Measurements from ENCODE around the gene KRTAP20-2. TPM values are rescaled to one million over a fixed set of nuclear protein-coding genes. Genes with fewer than 3 reads are reported as not detected.

Gene KRTAP20-2
- total RNA-seq, 1 experiment from 2014 or later: not detected

GRCh38 chr21:30684506-30684905 lies 49.5 kb downstream of the KRTAP20-2 start:
- H3K36me3 ChIP-seq (ENCODE audit: insufficient read depth, low read length, poor library complexity, severe bottlenecking): no peaks in the 10 kb centered on the region
- H3K27ac ChIP-seq (ENCODE audit: low read depth, low read length, poor library complexity, severe bottlenecking): no peak overlapping the region
- BruUV-seq (replicated peaks): no TSS peak
- DNase-seq (ENCODE audit: low spot score): no peak
- H3K4me3 ChIP-seq (ENCODE audit: low read depth, low read length, poor library complexity, severe bottlenecking): no peak overlapping the region
- intact Hi-C loops (cut with micrococcal nuclease; ENCODE audit: unreplicated experiment): no loop called here
- no peaks in the 10 kb centered on the region for H3K4me1 ChIP-seq (ENCODE audit: insufficient read depth, low read length, poor library complexity, severe bottlenecking)
- H3K9me3 ChIP-seq (ENCODE audit: low read depth, low read length, poor library complexity, severe bottlenecking): peaks cover 5% of the 10 kb centered on the region
- ChIA-PET POLR2A (ENCODE audit: low non-redundant PET) (no interaction called here), CTCF (no interaction called here)
- TF ChIP-seq EZH2 (IDR thresholded peaks at IDR 0.05; ENCODE audit: borderline replicate concordance, low read depth, low read length, poor library complexity, severe bottlenecking) (no peak), CTCF (conservative IDR thresholded peaks at IDR 0.05; ENCODE audit: low read depth, low read length) (no peak)
- no peaks in the 10 kb centered on the region for H3K27me3 ChIP-seq (replicated peaks; ENCODE audit: insufficient read depth, low read depth, low read length, poor library complexity)

Other genes starting within 250 kb of the KRTAP20-2 start
- gene KRTAP13-1, start 239.2 kb upstream of the KRTAP20-2 start, total RNA-seq (2021): not detected in 2 replicates
- not detected in 2 replicates for gene KRTAP13-3, start 209.3 kb upstream of the KRTAP20-2 start, total RNA-seq (2021)
- not detected in 2 replicates for gene KRTAP13-4, start 205.0 kb upstream of the KRTAP20-2 start, total RNA-seq (2021)
- gene KRTAP15-1, start 194.9 kb upstream of the KRTAP20-2 start, total RNA-seq (2021): not detected in 2 replicates
- gene KRTAP19-1, start 154.8 kb upstream of the KRTAP20-2 start, total RNA-seq (2021): not detected in 2 replicates
- gene KRTAP19-2, start 147.8 kb upstream of the KRTAP20-2 start, total RNA-seq (2021): not detected in 2 replicates
- not detected in 2 replicates for gene KRTAP19-3, start 143.2 kb upstream of the KRTAP20-2 start, total RNA-seq (2021)
- not detected in 2 replicates for gene KRTAP19-4, start 138.0 kb upstream of the KRTAP20-2 start, total RNA-seq (2021)
- not detected in 2 replicates for gene KRTAP19-5, start 133.1 kb upstream of the KRTAP20-2 start, total RNA-seq (2021)
- not detected in 2 replicates for gene KRTAP19-6, start 93.3 kb upstream of the KRTAP20-2 start, total RNA-seq (2021)
- gene KRTAP19-7, start 73.9 kb upstream of the KRTAP20-2 start, total RNA-seq (2021): not detected in 2 replicates
- not detected in 2 replicates for gene KRTAP22-2, start 44.8 kb upstream of the KRTAP20-2 start, total RNA-seq (2021)
- not detected in 2 replicates for gene KRTAP6-3, start 42.8 kb upstream of the KRTAP20-2 start, total RNA-seq (2021)
- not detected in 2 replicates for gene KRTAP6-2, start 36.3 kb upstream of the KRTAP20-2 start, total RNA-seq (2021)
- gene KRTAP22-1, start 34.1 kb upstream of the KRTAP20-2 start, total RNA-seq (2021): not detected in 2 replicates
- not detected in 2 replicates for gene KRTAP6-1, start 21.3 kb upstream of the KRTAP20-2 start, total RNA-seq (2021)
- gene KRTAP20-1, start 18.8 kb upstream of the KRTAP20-2 start, total RNA-seq (2021): not detected in 2 replicates
- not detected in 2 replicates for gene KRTAP20-4, start 14.6 kb upstream of the KRTAP20-2 start, total RNA-seq (2021)
- gene KRTAP20-3, start 7.7 kb downstream of the KRTAP20-2 start, total RNA-seq (2021): not detected in 2 replicates
- not detected in 2 replicates for gene KRTAP21-3, start 83.6 kb downstream of the KRTAP20-2 start, total RNA-seq (2021)
- gene KRTAP21-2, start 112.1 kb downstream of the KRTAP20-2 start, total RNA-seq (2021): not detected in 2 replicates
- not detected in 2 replicates for gene KRTAP21-1, start 120.2 kb downstream of the KRTAP20-2 start, total RNA-seq (2021)
- gene KRTAP8-1, start 178.1 kb downstream of the KRTAP20-2 start, total RNA-seq (2021): not detected in 2 replicates
- gene KRTAP7-1, start 194.6 kb downstream of the KRTAP20-2 start, total RNA-seq (2021): not detected in 2 replicates
- gene KRTAP11-1, start 246.4 kb downstream of the KRTAP20-2 start, total RNA-seq (2021): not detected in 2 replicates